NB4 (cell line): Measurements from ENCODE around the gene FXYD1.

Experiments used
- MYC ChIP-seq: IDR thresholded peaks from 2 replicates; pipeline ENCODE4 v1.6.1; 2011; ENCODE audit warnings: low read depth, low read length
- POLR2A ChIP-seq: IDR thresholded peaks from 2 replicates; pipeline ENCODE4 v1.6.1; 2011; ENCODE audit warnings: mild to moderate bottlenecking; ENCODE audit not compliant: insufficient read length; ENCODE audit errors: extremely low read depth
- TF ChIP-seq, protein P1 (sequence below): IDR thresholded peaks from one replicate; pipeline ENCODE4 v1.5.1; 2012; ENCODE audit warnings: low read depth, low read length

GRCh38 chr19:35118268-35119020, 20.2 kb upstream of the FXYD1 start:
- TF ChIP-seq, protein P1, sequence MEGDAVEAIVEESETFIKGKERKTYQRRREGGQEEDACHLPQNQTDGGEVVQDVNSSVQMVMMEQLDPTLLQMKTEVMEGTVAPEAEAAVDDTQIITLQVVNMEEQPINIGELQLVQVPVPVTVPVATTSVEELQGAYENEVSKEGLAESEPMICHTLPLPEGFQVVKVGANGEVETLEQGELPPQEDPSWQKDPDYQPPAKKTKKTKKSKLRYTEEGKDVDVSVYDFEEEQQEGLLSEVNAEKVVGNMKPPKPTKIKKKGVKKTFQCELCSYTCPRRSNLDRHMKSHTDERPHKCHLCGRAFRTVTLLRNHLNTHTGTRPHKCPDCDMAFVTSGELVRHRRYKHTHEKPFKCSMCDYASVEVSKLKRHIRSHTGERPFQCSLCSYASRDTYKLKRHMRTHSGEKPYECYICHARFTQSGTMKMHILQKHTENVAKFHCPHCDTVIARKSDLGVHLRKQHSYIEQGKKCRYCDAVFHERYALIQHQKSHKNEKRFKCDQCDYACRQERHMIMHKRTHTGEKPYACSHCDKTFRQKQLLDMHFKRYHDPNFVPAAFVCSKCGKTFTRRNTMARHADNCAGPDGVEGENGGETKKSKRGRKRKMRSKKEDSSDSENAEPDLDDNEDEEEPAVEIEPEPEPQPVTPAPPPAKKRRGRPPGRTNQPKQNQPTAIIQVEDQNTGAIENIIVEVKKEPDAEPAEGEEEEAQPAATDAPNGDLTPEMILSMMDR = no peak
- no peak for TF ChIP-seq MYC
- TF ChIP-seq POLR2A = no peak
